GM04503 (cell line): ENCODE measurements around the gene RYR2.

Experiments
- DNase-seq: peaks from one replicate; pipeline ENCODE4 v3.0.0-alpha.2; 2012; ENCODE audit warnings: low read depth

Gene RYR2

DNA sequence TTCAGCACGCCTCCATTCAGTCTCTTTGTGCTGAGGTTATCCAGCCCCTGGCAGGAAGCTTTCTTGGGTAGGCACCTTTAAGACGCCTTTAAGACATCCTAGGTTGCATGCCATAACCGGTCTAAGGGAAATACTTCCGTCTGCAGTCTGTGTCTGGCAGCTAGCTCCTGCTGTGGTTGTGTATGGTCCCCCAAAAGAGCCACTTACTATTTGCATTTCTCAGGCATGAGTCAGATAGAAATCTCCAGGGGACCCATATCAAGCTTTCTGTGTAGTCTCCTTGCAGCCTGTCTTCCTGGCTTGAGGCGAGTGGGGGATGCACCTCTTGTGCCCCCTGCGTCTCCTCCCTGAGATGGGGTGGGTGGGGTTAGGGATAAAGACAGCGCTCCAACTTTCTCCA lies 10.0 kb upstream of the RYR2 start:
- no peak for DNase-seq

DNA sequence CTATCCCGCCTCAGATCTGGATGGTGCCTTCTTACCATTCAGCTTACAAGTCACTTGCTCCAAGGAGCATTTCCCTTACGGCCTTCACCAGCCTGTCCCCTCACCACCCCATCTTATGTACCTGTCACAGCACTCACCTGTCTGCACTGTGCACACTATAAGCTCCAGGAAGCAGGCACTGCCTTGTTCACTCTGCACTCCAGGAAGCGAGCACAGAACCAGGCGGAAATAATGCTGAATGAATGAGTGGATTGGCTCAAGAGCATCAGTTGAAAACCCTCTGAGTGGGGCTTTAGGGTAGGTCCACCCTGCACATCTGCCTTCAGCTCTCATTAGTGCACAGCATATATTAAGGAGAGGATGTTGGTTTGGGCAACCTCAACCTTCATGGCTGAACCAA lies 8.9 kb upstream of the RYR2 start:
- no peak for DNase-seq

DNA sequence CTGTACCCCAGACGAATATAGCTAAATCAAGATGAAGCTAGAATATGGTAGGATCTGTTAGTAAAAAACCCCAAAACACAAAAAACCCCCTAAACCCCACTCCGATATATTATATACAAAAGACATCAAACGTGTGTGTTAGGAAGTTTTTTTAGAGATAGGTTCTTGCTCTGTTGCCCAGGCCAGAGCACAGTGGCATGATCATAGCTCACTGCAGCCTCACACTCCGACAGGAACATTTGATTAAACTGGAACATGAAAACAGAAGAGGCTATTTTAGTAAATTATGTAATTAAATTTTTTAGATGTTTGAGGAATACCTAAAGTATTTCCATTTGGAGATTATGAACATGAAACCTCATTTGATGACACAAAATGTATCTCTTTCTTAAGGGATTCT lies 8.2 kb upstream of the RYR2 start:
- DNase-seq: no peak

DNA sequence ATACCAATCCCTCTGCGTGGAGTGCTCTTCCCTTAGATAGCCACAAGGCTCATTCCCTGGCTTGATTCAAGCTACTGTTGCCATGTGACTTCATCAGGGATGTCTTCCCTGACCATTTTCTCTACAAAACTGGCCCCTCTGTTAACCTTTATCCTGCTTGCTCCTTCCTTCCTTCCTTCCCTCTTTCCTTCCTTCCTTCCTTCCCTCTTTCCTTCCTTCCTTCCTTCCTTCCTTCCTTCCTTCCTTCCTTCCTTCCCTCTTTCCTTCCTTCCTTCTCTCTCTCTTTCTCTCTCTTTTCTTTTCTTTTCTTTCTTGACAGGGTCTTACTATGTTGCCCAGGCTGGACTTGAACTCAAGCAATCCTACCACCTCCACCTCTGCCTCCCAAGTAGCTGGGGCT lies 6.2 kb upstream of the RYR2 start:
- no peak for DNase-seq

DNA sequence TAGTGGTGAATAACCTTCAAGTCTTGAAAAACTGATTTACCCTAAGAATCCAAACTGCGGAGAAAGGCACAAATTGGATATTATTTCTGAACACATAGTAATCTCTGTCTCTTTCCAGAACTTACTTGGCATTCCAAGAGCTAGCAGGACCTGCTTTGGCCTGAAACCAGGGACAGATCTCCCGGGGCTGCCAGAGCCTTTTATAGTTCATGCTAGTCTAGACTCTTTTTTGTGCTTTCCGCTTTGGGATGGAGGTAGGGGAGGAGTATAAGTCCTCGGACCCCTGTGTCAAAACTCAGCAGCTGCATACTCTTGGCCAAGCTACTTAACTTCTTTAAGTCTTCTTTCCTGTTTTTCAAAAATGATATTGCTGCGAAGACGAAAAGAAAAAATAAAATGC lies 3.8 kb upstream of the RYR2 start:
- DNase-seq: no peak

DNA sequence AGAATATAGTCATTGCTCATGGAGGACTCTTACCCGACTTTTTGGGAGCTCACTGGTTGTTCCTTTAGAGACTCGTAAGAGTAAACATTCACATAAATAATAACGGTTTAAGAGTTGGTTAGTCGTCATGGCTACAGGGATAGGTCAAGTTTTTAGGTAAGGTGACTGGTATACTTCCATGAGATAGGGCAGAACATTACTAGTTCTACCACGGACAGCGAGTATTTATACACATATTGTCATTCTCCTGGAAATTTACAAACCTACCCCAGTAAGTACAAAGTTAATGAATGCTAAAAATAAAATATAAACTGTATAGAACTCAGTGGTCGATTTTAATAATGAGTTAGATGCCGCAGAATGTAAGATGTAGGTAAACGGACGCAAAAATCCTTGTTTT lies 1.2 kb upstream of the RYR2 start:
- no peak for DNase-seq

DNA sequence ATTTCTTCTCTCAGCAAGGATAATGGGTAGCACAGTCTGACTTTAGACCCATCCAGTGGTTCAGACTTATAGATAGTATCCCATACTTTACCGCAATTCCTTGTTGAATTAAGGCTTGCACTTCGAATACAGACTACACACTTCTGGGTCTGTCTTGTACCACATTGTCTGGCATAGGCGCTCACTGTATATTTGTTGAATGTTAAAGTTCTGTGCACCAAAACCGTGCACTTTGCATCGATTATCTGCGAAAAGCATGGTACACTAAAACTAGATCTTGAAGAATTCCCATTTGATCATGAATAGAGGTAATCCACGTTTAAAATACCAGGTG lies 556 bp upstream of the RYR2 start:
- no peak for DNase-seq

DNA sequence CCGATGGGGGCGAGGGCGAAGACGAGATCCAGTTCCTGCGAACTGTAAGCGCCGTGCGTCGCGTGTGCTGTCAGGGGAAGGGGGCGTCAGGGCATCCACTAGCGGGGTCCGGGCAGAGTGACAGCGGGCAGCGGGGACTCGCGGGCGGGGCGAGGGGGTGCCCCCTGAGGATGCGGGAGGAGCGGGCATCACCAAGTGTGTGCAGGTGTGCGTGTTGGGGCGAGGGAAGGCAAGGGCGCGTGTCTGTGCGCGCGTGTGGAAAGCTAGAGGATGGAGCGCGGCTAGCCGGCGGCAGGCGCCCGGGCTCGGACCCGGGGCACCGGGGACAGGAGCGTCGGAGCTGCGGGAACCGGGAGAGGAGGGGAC lies 525 bp downstream of the RYR2 start:
- no peak for DNase-seq

DNA sequence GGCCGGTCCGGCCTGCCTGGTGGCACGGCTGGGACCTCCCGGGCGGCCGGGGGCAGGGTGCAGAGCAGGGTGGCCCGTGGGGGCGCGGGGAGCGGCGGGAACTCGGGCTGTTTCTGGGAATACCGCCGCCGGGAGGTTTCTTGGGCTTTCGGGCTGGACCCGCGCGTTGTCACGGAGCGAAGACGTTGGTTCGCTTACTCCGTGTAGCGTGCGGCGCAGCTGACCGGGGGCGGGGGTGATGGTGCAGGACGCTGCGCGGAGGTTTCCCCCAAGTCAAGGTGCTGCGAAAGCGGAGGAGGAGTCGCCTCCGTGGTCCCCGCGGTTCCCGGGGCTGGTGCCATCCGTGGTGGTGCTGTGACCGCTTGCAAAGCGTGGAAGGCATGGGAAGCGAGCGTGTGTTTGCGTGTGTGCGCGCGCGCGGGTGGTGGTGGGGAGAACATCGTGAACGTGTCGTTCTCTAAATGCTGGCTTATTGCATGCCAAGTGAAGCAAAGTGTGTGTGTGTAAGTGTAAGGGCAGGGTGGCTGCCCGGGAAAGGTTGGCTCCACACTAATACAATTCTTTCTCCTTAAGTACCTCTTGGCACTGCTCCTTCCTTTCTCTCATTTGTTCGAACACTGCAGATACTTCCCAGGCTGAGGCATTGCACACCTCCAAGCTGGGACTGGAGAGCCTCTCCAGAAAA lies 1.1 kb downstream of the RYR2 start:
- DNase-seq: no peak

DNA sequence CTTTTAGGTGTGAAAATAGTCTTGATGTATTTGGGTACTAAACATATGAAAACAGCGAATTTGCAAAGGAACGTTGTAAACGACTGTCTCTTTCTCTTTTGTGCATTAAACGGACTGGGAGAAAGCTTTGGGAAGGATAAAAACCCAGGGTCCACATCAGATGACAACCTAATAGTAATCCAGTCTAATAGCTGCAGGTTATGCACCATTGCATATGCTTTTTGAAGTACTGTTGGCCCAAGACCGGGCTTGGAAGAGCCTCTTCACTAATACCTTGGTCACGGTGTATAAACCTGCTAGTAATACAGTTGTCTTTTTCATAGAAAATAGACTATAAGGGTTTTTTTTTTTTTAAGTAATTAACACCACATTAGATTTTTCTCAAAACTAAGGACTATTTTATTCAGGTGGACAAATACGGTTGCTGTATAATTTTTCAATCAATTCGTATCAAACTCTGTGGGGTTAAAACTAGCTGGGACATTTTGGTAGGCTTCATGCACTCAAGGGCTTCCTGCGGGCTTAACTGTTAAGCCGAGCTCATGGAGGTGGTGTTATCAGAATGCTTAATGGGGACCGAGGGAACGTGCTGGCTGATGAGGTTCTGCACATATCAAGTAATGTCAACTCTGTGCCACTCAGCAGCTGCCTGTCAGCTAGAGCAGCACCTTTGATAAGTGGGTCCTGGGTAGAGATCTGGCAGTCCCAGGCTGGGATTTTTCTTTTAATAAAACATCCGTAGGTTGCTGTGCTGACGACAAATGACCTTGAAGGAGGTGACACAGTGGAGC lies 2.1 kb downstream of the RYR2 start:
- no peak for DNase-seq

DNA sequence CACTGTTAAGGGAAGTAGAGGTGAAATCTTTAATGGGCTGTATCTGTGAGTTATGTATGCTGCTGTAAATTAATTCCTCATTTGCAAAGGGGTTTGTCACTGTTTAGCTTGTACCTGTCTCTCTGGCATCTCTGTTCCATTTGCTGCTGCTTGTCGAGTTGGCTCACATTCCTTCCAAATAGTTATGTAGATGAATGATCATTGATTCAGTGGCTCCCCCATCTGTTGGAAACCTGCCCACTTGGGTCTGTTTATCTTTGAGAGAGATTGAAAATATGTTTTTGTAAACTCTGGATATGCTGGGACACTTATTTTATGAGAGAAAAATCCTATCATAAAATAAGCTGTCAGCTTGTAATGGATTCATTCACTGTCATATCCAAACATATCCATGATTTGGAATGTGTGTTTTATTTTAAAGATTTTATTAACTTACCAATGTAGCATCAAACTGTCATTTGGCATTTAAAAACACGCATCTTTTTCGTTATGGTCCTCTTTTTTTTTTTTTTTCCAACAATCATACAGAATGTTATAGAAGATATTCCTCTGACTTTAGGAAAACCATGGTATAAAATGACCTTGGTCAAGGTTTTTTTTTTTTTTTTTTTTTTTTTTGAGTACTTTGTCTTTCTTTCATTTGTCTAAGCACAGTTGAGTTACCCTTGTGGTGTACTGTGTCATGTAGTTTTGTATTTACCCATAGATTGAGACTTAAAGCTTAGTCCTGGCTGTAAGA lies 3.5 kb downstream of the RYR2 start:
- no peak for DNase-seq

DNA sequence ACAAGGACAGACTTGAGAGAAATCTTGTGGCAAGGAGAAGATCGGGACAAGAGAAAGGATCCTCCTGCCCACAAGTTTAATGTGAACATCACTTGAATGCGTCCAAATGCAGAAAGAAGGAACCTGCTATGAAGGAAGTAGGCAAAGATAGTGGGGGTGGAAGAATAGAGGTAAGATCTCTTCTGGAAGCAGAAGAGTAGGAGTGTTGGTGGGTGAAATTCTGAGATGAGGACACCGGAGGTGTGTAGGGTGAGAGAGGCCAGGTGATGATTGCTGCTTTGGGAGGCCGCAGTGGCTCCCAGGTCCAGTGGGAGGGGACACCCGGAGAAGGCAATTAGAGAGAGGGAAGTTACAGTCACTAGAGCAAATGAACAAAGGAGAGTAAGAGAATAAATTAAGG lies 6.8 kb downstream of the RYR2 start:
- no peak for DNase-seq

DNA sequence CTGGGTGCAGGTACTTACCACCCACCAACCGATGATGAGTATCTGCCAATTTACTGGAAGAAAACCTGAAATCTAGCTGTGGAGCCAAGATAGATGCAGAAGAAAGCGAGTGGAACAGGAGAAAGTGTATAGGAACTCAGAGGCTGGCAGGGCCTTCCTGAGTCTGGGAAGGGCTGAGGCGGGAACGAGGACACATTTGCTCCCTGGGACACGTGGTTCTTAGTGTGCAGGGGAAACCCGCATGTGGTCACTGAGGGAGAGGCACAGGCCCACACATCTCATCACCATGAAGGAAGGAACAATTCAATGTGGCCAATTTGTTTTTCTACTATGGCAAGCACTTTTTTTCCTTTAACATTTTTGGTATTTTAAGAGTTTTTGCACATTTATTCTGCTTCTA lies 8.2 kb downstream of the RYR2 start:
- no peak for DNase-seq

DNA sequence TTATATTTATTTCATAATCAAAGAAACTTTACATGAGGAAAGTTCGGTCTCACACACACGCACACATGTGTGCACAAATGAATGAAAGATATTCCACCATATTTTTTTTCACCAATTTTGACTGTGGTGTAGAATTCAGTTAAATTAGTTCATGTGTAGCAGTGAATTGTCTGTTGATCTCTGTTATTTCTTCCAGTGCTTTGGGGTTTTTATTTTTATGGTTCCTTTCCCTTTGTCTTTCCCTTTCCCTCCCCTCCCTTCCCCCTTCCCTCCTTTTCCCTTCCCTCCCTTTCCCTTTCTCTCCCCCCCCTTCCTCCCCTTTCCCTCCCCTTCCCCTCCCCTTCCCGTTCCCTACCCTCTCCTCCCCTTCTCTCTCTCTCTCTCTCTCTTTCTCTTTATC lies 8.9 kb downstream of the RYR2 start:
- DNase-seq: no peak

DNA sequence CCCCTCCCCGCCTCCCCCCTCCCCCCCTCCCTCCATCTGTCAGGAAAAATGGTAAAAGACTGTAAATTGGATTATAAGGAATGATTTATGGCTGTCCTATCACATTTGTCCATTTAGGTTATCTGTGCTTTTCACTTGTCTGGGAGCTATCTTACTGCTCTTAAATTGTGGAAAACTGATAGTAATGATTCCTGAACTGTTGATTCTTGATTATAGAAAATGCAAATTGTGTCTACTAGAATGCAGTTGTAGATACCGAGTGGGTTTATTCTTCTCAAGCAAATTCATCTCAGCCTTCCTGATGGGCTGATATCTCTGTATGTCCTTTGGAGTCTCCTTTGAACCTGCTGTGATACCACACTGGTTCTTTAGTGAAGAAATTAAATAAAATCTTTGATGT lies 12.3 kb downstream of the RYR2 start:
- DNase-seq: no peak

DNA sequence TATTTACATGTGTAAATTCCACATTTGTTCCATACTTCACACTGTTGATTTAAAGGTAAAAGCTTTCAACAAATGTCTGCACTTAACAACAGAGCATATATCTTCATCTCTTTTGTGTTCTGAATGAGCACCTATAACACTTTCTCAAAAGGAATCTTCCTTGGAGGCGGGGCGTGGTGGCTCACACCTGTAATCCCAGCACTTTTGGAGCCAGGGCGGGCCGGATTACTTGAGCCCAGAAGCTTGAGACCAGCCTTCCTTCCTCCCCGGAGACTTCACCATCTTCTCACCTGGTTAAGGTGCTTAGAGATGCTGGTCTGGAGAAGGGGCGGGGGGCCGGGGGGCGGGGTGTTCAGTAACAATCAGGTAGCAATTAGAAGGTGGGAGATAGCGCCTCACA lies 16.5 kb downstream of the RYR2 start:
- DNase-seq: no peak

DNA sequence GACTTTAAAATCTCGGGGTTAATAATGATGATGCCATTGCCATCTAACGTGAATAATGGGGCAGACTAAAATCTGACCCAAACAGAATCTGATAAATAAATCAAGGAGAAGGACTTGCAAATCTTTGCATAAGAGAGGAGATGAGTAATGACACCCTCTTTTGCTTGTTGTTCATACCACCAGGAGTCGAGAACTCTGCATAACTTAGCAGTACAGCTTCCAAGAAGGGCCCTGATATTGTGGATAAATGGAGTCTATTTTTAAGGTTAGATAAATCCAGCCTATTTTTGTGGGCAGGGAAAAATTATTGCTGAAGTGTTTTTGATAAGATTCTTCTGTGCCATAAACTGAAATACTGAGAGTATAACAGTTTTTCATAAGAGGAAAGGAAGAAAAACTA lies 17.3 kb downstream of the RYR2 start:
- no peak for DNase-seq

DNA sequence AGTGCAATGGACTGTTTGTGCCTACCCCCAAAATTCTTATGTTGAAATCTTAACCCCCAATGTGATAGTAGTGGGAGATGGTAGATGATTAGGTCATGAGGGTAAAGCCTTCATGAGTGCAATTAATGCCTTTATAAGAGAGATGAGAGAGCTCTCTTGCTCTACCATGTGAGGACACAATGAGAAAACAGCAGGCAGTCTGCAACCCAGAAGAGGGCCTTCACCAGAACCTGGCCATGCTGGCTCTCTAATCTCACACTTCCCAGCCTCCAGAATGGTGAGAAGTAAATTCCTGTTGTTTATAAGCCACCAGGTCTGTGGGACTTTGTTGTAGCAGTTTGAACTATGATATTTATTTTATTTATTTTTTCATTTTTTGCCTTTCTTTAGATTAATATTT lies 21.0 kb downstream of the RYR2 start:
- DNase-seq: no peak

DNA sequence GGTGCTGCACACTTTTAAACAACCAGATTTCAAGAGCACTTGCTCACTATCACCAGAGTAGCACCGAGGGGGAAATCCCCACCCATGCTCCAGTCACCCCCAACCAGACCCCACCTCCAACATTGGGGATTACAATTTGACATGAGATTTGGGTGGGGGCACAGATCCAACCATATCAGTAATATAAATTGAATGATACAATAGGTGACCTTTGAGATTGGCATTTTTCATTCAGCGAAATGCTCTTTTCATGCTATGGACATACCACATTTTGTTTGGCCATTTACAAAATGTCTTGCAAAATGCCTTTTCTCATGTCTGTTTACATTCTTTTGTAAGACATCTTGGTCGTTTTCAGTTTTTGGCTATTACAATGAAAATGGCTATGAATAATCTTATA lies 23.9 kb downstream of the RYR2 start:
- no peak for DNase-seq

DNA sequence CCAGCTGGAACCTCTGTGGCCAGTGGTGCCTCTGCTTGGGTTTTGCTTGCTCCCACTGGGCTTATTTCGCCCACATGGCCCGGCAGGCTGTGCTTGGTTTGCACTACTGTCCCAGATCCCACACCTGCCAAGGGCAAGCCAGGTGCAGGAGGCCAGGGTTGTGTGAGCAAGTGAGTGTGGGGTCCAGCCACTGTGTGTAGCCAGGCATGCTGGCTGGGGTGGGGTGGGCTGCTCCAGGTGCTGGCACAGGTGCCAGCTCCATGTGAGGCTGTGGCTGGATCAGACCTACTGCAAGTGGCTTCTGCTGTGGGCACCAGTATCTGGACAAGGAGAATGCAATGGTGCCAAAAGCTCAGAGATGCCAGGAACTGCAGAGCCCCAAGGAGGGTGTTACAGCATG lies 28.5 kb downstream of the RYR2 start:
- DNase-seq: no peak

DNA sequence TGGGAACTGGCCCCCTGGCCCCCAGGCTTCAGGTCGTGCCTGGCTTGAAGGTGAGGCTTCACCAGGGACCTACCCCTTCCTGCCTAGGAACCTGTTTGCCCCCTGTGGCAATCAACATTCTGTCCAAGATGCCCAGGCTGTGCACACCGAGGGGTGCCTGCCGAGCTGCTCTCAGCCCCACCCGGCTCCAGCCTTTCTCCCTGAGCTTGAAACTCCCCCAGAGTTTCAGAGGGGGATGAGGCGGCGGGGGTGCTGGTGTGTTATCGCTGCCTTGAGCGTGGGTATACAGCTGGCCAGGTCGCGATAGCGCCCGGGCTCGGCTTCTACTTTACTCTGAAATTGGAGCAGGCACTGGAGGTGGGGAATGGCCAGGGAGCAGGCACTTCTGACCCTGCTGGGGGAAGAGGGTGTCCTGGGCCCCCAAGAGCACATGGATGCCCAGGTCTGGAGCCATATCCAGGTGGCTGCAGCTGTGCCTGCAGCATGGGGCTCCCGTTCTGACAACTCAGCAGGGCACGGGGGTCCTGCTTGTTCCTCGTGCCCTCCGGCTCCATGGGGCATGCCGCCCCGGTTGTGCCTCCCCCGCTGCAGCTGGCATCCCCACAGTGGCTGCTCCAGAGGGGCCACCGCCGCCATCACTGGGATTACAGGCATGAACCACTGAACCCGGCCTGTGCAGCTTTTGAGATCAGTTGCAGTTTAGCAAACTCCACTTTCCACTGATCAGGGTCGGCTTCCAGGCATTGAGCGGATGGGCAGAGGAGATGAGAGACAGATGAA lies 29.8 kb downstream of the RYR2 start:
- no peak for DNase-seq

DNA sequence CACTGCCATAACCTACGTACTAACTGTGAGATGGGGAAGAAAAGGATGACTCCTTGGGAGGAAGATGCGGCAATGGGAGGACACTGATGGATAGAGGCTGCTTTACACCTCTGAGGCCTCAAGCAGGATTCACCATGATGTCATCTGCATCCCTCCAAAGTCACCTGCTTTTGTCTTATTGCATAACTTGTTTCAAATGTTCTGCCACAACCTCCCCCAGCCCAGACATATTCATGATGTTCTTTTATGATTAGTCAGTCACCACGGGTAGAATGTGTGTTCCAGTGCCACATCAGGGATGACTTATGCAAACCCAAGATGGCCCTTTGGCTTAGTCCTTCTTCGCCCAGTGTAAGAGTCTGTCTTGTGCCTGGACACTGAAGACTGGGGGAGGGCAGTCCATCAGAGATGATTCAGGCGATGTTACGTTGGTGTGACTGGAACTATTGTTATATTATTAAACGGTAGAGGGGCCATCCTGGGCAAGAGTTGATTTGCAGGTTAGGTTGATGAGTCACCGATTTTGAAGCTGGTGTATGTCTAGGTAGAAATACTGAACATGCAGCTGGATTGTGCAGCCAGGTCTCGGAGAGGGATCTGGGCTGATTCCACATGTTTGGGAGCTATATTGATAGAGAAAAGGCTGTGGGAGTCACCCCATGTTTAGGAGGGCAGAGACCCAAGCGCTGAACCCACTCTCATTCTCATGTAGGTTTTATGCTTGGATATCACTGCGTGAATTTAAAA lies 32.6 kb downstream of the RYR2 start:
- DNase-seq: no peak
